Superior temporal gyrus (tissue), 1 donor: ENCODE measurements around the gene PLXND1.

Experiments used
- DNase-seq: peaks from one replicate; pipeline ENCODE4 v3.0.0-alpha.2; 2016; ENCODE audit errors: extremely low spot score

The PLXND1 gene

DNA sequence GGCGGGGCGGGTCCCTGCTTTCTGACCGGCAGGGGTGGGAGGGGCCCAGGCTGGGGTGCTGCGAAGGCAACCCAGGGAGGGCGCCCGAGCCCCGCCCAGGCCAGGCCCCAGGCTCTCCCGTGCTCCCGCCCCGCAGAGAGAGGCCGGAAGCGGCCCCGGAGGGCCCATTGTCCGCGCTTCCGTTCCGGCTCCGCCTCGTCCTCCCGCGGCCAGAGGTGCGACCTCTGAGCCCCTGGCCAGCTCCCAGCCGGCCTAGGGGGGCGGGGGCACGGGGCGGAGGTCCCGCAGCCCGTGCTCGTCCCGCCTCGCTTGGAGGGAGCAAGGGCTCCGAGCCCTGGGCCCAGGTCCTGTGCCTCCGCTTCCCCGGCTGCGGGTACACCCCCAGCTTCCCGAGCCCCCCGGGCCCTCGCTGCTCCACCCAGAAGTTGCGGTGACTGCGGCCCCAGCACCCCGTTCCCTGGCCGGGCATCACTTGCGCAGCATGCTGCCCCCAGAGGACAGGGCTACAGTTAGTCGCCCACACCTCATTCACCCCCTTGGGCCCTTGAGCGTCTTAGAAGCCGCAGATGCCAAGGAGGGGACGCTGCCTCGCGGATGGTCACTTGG is 20.4 kb upstream of the PLXND1 start:
- DNase-seq, result no peak

DNA sequence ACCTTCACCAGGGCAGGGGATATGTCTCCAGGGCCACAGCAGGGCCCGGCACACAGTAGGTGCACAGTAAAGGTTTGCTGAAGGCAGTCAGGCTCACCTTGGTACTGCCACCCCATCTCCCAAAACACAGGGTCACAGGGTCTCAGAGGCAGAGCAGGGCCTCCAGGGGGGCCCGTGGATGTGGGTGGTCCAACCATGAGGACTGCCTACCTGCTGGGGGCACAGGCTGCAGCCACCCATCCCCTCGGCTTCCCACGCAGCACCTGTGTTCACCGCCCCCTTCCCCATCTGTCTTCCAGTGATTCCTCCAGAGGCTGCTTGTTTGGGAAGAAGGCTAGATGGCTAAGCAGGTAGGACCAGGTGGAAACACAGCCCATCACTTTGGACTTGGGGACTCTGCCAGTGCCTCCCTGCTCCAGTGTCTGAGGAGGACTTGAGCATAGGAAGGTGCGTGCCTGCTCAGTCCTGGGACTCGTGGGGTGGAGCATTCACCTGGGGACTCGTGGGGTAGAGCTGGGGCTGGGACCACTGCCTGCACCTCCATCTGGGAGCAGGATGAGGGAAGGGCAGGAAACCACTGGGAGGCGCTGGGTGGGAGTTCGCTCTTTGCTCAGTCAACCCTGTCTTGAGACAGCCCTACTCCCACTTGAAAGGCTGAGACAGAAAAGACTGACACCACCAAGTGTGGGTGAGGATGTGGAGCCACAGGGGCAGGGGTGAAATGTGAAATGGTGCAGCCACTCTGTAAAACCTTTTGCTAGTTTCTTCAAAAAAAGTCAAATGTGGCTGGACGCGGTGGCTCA is 18.8 kb upstream of the PLXND1 start:
- no peak for DNase-seq

DNA sequence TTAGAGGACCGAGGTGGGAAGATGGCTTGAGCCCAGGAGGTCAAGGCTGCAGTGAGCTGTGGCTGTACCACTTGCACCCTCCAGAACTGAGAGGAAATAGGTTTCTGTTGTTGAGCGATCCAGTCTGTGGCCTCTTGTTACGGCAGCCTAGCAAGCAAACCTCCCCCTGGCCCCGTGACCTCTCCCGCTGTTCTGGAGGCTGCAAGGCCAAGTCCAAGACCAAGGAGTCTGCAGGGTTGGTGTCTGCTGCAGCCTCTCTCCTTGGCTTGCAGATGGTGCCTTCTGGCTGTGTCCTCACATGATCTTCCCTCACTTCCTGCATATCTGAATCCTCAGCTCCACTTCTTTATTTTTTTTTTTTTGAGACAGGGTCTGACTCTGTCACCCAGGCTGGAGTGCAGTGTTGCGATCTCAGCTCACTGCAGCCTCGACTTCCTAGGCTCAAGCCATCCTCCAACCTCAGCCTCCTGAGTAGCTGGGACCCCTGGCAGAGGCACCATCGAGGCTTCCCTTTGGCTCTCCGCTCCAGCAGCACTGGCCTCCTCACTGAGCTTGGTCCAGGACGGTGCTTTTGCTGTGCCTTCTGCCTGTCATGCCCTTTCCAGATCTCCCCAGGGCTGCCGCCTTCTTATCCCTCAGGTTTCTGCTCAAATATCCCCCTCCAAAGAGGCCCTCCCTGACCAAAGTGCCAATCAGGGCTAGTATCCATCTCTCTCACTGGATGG is 18.0 kb upstream of the PLXND1 start:
- no peak for DNase-seq

DNA sequence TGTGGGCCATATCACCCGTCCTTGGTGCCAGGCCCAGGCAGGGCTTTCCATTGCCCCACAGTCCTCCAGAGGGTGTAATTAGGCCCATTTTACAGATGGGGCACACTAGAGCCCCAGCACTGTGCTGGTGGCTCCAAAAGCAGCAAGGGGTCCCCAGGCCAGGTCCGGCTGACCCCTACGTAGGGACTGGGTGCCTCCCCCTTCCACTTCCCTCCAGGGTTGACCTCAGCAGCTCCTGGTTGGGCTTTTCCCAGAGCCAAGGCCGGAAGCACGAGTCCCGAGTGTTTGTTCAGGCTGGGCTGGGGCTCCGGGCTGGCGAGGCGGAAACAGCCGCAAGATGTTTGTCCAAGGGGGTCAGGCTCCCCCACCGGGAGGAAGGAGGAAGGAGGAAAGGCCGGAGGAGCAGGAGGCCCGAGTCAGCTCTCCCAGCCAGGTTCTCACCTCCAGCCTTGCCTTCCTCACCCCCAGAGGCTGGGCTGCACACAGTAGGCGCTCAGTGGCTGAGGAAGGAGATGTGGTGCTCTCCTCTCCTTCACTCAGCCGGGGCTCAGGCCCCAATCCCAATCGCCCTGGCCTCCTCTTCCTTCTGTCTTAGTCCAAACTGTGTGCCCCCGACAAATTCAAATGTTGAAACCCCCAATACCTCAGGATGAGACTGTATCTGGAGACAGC is 17.1 kb upstream of the PLXND1 start:
- no peak for DNase-seq

DNA sequence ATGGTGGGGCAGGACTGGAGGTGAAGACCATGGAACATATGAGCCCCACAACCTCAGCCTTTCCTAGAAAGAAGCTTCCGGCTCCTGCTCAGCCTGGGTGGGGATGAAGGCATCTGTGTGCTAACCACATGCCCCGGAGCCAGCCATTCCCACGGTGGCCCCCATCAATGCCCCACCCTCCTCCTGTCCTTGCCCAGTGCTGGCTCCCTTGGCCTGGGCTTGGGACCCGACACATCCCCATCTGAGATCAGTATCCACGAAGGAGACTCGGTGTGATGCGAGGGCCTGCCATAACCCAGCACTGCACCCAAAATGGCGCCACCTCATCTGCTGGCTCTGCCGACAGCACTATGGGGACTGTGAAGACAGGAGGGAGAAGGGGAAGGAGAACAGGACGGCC is 16.5 kb upstream of the PLXND1 start:
- no peak for DNase-seq

DNA sequence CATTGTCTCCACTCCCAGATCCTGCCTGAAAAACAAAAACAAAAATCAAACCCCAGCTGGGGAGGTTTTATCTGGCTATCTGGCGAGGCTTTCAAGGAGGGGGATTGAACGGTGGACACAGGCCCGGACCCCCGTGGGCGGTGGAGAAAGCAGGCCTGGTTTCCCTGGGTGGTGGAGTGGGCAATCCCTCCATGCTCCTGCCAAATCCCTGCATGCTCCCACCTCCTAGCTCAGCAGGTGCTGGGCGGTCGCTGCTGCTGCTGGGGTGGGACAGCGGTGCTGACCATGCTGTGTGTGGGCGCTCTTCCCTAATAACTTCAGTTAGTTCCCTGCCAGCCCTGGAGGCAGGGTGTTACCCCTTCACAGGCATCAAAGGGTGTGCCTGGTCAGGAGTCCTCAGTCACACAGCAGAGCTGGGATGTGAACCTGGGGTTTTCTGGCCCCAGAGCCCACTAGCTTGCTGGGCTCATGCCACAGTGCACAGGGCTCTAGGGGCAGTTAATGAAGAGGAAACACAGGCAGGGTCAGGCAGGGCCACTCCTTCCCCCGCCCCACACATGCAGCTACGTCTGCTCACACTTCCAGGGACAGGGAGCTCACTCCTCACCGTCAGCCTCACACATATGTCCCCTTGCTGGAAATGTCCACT is 15.9 kb upstream of the PLXND1 start:
- no peak for DNase-seq

DNA sequence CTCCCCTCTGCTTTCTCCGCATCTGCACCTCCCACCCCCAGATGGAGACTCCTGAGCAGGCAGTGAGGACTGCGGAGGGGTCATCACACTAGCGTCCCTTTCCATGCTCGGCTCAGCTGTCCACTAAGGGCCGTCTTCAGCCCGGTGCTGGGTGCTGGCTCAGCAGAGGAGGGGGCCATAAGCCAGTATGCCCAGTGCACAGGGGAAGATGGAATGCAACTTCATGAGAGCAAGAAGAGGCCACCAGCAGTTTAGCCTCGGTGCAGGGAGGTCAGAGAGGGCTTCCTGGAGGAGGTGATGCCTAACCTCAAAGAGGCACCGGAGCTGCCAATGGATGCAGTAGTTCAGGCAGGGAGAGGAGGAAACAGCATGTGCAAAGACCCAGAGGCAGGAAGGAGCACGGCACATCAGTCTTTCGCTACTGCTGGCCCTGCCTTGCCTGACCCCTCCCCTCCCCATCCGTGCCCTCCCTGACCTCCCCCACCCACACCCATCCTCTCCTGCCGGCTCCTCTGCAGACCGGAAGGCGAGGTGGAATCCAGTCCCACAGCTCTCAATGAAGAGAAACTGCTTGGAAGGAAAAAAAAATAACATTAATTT is 15.2 kb upstream of the PLXND1 start:
- no peak for DNase-seq

DNA sequence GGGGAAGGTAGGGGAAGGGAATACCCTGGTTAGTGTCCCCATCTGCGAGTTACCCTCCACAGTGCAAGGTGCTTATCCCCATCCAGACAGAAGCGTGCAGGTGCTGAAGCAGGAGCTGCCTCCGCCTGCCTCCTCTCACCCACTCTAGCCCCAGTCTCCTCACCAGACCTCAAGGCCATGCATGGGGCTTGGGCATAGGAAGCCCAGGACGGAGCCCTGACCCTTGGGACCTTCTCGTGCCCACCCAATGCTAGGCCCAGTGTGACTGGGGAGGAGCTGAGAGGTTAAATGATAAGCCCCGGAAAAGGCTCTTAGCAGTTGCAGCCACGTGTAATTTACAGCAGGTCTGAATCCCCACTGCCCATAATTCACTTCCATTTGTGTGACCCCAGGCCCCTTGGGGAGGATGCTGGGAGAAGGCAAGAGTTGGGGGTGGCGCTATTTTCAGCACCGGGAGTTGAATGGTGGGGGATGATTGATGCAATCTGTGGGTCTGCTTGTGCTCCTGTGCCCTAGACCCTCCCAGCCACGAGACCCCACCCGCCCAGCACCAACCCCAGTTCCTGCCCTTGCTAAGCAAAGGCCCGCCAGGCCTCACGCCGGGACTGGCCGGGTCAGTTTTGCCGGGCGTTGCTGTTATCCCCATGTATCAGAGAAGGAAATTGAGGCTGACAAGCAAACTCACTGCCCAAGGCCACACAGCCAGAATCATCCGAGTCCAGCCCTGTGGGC is 14.5 kb upstream of the PLXND1 start:
- no peak for DNase-seq

DNA sequence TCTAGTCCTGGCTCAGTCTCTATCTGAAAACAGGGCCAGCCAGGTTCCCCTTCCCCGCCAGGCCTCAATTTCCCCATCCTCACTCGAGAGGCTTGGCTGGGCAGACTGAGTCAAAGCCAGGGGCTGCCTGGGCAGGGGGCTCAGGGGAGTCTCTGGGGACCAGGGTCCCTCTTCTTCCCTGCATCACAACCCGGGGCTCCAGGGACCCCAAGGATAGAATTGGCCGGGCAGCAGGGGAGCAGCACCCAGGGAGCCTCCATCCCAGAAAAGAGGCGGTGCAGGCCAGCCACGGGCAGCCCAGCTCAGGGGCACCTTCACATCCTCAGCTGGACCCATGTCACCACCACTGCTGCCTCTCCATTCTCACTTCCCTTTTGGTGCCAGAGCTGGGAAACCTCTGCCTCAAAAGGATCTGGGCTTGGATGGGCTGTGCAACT is 13.3 kb upstream of the PLXND1 start:
- no peak for DNase-seq

DNA sequence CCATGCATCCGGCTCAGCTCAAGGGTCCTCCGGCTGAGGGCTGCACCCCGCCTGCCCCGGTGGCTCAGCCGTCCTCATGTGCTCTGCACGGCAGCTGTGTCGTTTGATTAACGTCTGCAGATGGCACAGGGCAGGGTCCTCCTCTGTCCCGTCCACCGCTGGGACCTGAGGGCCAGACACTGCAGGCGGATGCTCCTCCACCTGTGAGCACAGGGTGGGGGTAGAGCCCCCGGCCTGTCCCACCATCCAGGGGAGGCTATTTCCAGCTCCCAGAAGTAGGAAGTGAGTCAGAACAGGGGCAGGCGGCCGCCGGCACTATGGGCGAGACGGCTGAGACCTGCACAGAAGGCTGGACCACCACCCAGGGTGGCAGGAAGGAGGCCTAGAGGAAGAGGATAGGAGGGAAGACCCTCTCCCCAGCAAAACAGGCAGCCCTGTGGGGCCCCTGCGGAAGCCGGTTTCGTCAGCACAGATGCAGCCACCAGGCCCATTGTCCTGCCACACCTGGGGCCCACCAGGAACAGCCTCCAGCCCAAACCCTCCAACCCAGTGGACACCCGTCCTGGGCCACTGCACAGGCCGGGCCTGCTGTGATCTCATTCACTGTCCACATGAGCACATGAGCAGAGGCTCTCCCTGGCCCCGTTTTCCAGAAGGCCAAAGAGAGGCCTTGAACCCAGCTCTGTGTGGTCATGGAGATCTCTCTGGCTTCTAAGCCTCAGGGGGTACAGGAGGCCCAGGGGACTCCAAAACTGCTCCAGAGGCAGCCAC is 12.6 kb upstream of the PLXND1 start:
- DNase-seq, result no peak

DNA sequence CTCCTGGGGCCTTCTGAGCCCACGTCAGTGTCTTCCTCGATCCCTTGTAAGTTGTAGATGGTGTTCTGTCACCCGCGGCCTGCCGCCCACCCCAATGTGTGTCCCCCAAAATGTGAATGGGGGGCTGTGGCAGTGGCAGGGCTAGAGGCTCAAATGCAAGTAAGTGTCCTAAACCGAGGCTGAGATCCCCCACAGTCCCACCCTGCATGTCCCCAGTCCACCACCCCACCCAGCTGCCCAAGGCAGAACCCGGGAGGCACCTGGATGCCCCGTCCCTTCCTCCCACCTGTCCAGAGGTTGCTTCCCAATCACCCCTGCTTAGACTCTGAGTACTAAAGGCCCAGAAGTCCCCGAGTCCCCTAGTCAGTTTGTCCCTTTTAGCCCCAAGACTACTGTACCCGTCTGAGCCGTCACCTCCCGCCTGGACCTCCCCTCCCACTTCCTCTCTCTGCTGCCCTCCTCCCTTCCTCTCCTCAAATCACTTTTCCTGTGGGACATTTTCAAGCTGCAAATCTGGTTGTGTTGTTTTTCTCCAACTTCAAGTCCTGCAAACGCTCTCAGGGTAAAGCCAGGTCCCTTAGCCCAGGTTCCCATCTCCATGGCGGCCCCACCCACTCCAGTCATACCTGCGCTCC is 11.8 kb upstream of the PLXND1 start:
- no peak for DNase-seq

DNA sequence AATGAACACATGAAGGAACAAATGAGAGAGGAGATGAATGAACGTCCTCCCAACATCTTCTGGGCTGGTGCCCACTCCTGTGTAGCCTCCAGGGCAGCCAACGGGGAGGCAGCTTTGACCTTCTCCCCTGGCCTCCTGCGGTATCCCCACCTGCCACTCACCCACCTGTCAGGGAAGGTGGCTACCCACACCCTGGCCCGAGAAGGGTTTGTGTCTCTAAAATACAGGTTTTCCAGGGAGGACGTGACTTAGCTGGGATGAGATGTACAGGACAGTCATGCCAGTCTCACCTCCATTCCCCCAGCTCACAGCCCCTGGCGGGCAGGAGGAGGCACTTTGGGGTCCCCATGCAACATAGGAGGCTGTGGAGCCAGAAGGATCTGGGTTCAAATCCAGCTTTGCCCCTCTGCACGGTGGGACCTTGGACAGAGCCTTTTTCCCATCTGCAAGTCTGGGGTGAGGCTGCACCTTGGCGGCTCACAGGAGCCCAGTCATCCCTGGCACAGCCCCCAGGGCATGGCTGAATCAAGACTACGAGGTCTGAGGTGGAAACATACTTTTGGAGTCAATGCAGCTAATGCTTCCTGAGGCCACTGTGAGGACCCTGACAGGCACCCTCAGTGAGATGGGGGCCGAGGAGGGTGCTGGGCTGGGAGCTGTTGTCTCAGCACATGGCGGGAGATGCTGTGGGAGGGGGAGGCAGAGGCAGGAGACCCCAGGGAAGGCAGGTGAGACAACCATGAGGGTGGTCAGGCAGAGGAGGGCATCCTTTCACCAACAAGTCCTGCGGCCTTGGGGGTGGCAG is 11.1 kb upstream of the PLXND1 start:
- no peak for DNase-seq

DNA sequence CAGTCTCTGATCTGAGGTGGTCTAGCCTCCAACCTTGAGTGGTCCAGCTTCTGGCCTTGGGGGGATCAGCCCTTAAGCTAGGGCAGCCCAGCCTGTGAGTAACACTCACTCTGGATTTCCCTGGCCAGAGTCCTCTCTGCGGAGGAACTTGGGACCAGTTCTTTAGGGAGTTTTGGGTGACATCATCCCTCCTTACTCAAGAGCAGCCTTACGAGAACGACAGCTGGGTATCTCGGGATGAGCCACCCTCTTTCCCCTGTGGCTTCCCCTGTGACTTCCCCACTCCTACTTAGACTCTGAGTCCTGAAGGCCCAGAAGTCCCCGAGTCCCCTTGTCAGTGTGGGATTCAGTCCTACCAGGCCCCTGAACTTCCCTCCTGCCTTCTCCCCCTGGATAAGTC is 10.2 kb upstream of the PLXND1 start:
- DNase-seq, result no peak

DNA sequence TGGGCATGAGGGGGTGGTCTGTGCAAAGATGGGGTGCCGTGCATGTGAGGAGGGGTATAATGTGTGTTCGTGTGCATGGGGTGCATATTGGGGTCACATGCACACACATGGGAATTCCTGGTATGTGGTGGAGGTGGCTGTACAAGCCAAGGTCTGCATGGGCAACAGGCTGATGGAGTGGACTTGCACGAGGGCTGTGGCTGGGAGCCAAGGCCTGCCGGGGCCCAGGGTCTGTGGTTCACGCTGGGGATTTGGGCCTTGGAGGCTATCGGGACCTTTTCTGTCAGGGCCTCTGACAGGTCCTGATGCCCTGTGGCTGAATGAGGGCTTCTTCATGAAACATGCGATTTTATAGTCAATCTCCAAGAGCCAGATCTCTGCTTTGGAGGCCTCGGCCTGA is 9.8 kb upstream of the PLXND1 start:
- DNase-seq, result no peak

DNA sequence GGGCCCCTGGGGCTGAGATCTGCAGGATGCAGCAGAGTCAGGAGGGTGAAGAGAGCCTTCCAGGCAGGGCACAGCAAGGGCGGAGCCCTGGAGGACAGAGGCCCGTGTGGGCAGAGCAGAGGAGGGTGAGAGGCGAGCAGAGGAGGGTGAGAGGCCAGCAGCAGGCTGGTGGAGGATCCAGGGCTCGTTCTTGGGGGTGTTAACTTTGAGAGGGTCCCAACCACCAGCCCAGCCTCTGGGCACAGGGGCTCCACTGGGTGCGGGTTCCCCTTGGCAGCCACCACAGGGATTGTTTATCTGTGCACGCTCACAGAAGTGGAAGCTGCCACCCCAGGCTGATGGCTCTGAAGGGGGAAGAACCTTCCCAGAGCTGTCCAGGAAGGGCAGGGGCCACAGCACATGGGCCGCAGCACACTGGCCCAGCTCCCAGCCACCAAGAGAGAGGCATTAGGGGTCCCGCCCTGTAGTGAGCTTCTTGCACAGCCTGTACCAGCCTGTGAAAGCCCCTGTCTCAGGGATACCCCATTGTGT is 9.3 kb upstream of the PLXND1 start:
- no peak for DNase-seq

DNA sequence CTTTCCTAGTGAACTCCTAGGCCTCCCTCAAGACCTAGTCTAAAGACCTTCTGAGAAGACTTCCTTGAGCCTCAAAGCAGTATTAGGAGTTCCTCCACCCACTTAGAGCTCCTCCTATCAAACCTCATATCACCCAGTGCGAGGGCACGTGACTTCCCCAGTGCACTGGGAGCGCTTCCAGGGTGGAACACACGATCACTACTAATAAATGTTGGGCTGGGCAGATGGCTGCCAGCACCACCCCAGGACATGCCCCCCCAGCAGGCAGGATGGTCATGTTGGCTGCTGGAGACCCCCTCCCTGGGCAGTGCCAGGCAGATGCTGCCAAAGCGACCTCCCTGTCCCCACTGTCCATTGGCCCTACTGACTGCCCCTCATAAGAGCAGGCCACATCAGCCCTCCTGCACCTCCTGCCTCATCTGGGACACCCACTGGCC is 8.5 kb upstream of the PLXND1 start:
- peak; percentile 12 for DNase-seq

DNA sequence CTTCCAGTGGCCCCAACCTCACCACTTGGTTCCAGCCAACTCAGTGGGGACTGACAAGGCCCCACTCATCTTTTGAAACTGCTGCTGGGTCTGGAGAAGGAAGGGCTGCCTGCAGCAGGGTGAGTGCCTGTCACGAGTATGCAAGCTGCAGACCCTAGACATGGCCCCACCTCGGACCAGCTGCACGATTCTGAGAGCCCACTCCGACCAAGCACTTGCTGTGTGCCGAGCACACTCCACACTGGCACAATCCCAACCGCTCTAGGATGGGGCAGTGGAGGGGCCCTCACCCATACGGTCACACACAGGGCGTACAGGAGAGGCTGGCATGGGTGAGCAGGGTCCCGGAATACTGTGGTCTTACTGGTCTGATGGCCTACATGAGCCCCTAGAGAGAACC is 8.0 kb upstream of the PLXND1 start:
- DNase-seq, result no peak

DNA sequence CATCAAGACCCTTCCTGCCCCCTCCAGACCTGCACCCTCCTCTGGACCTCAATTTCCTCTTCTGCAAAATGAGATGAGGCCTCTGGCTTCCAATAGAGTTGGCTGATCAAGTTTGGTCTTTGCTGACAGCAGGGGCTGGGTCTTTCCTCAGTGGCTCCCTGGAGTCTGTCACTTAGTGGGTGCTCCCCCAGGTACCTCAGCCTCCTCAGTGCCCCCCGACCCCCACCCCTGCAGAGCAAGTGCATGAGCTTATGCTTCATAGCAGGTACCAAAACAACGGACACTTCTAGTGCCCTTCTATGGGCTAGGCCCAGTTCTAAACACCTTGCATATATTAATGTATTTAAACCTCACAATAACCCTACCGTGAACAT is 6.9 kb upstream of the PLXND1 start:
- DNase-seq, result no peak
